ENCODE data around the gene PWWP2B. TPM values are rescaled to one million over a fixed set of nuclear protein-coding genes. Genes with fewer than 3 reads are reported as not detected.

The PWWP2B gene
- total and polyA plus RNA-seq, 2 of the 13 experiments (the other 11 are each of a cell fraction or from before 2014, with no cell fraction given), result 2.3 to 4.7 TPM

GRCh38 chr10:132452651-132453469 lies 55.9 kb downstream of the PWWP2B start (continued):
- TF ChIP-seq RFXAP (CRISPR knock-in tag; IDR thresholded peaks at IDR 0.05; ENCODE audit: borderline replicate concordance) (peak; percentile 44; the same call in 1 of the 2 replicates), YEATS4 (CRISPR knock-in tag; IDR thresholded peaks at IDR 0.05; ENCODE audit: borderline replicate concordance) (peak; percentile 69), ZMAT3 (CRISPR knock-in tag; conservative IDR thresholded peaks at IDR 0.05) (peak; percentile 59; the same call in 1 of the 2 replicates), BCL3 (CRISPR knock-in tag; IDR thresholded peaks at IDR 0.05) (peak; percentile 45; the same call in 1 of the 2 replicates), ARNTL (CRISPR knock-in tag; IDR thresholded peaks at IDR 0.05) (peak; percentile 67; the same call in 1 of the 2 replicates), BRD4 (CRISPR knock-in tag; IDR thresholded peaks at IDR 0.05) (0 out of 2 replicates have a peak, but pooled peaks have one; percentile 41), POLR2G (IDR thresholded peaks at IDR 0.05; ENCODE audit: low read depth, low read length) (no peak), KDM2A (CRISPR knock-in tag; IDR thresholded peaks at IDR 0.05; ENCODE audit: borderline replicate concordance, low read depth) (peak; percentile 68; the same call in 1 of the 2 replicates), HNRNPLL (IDR thresholded peaks at IDR 0.05; ENCODE audit: low read depth, low read length, poor library complexity, severe bottlenecking) (peak; percentile 52), ZNF777 (CRISPR knock-in tag; IDR thresholded peaks at IDR 0.05) (no peak), ZKSCAN1 (IDR thresholded peaks at IDR 0.05; ENCODE audit: low read length) (0 out of 2 replicates have a peak, but pooled peaks have one; percentile 19), NONO (IDR thresholded peaks at IDR 0.05) (no peak), NONO (CRISPR knock-in tag; conservative IDR thresholded peaks at IDR 0.05) (0 out of 2 replicates have a peak, but pooled peaks have one; percentile 37), MXD1 (CRISPR knock-in tag; IDR thresholded peaks at IDR 0.05) (no peak), ZNF556 (CRISPR knock-in tag; IDR thresholded peaks at IDR 0.05; ENCODE audit: borderline replicate concordance) (peak; percentile 41; the same call in 1 of the 2 replicates), LCORL (IDR thresholded peaks at IDR 0.05) (no peak), LCORL (CRISPR knock-in tag; IDR thresholded peaks at IDR 0.05) (0 out of 2 replicates have a peak, but pooled peaks have one; percentile 28), BHLHE40 (IDR thresholded peaks at IDR 0.05; ENCODE audit: low read length) (peak; percentile 91), ZFP90 (CRISPR knock-in tag; IDR thresholded peaks at IDR 0.05; ENCODE audit: borderline replicate concordance) (no peak), BATF2 (CRISPR knock-in tag; IDR thresholded peaks at IDR 0.05) (no peak), SCMH1 (CRISPR knock-in tag; IDR thresholded peaks at IDR 0.05; ENCODE audit: borderline replicate concordance) (no peak), CHD2 (IDR thresholded peaks at IDR 0.05; ENCODE audit: low read depth, low read length) (0 out of 2 replicates have a peak, but pooled peaks have one; percentile 31), GMEB1 (CRISPR knock-in tag; IDR thresholded peaks at IDR 0.05; ENCODE audit: borderline replicate concordance) (peak; percentile 35; the same call in 1 of the 2 replicates)
- TF ChIP-seq, protein P1, sequence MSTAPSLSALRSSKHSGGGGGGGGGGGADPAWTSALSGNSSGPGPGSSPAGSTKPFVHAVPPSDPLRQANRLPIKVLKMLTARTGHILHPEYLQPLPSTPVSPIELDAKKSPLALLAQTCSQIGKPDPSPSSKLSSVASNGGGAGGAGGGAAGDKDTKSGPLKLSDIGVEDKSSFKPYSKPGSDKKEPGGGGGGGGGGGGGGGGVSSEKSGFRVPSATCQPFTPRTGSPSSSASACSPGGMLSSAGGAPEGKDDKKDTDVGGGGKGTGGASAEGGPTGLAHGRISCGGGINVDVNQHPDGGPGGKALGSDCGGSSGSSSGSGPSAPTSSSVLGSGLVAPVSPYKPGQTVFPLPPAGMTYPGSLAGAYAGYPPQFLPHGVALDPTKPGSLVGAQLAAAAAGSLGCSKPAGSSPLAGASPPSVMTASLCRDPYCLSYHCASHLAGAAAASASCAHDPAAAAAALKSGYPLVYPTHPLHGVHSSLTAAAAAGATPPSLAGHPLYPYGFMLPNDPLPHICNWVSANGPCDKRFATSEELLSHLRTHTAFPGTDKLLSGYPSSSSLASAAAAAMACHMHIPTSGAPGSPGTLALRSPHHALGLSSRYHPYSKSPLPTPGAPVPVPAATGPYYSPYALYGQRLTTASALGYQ (CRISPR knock-in tag; IDR thresholded peaks at IDR 0.05), result 0 out of 2 replicates have a peak, but pooled peaks have one; percentile 51
